Measurements from ENCODE around the gene FAM217B.
"Not testable (repeated sequence)": the region's sequence is repeated elsewhere in the genome, so short reads cannot be mapped to it uniquely, and the experiment has no call there.

FAM217B gene

DNA sequence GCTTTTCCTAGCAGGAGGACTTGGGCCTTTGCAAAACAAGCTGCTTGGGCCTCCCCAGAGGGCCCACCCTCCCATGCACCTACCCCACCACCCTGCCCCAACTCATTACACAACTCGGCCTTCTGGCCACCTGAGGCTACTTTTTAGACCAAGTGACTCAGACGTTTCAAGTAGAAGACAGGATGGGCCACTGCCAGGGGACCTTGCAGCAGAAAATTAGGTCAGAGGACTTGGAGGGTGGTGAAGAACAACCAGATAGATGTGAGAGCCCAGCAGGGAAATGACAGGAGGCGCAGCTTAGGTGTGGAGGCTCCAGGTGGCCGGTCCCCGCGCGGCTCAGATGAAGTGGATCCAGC lies 1.5 kb upstream of the FAM217B start:
- DNase-seq (ENCODE audit: low read depth), result no peak

GRCh38 chr20:59939052-59939878 lies 924 bp upstream of the FAM217B start:
- no peak for DNase-seq (ENCODE audit: low read depth)

DNA sequence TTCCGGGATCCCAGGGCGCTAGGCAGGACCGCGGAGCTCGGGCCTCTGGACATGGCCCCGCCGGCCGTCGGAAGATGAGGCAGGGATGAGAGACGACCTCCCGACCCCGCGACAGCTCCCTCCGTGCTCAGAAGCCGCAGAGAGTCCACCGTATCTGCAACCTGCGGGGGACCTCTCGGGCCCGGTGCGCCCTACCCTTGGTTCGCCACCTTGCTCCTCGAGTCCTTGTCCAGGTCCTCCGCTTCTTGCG lies 385 bp upstream of the FAM217B start:
- DNase-seq (ENCODE audit: low read depth), result no peak

DNA sequence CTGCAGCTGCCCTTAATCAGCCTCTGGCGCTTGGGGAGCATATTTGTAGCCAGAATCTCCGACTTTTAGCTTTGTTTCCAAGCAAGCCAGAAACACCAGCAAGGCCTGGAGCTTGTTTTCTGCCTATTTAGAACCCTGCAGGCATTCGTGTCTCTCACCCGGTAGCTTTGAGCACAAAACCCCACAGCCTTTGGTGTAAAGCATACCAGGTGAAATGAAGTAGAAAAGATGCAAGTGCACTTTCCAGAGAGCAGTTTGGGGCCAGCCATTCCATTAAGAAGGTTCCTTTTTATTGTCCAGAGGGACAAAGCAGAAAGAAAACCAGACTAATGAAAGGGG lies 736 bp downstream of the FAM217B start:
- no peak for DNase-seq (ENCODE audit: low read depth)

GRCh38 chr20:59942245-59942644 lies 2.1 kb downstream of the FAM217B start:
- DNase-seq (ENCODE audit: low read depth), result no peak

DNA sequence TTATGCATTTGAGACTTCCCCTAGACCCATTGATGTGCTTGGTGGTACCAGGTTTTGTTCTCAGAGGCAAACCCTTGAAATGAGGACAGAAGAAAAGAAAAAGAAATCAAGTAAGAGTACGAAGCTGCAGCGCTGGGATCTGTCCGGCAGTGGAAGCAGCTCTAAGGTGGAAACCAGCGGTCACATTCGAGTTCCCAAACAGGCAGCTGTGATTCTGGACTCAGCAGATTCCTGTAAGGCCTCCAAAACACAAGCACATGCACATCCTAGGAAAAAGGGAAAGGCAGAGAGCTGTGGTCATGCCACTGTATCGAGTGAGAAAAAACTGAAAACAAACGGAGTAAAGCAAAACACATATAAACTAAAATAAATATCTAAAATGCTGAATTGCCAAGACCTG lies 4.5 kb downstream of the FAM217B start:
- no peak for DNase-seq (ENCODE audit: low read depth)

- no peak for DNase-seq (ENCODE audit: low read depth)
Measured at GRCh38 chr20:59945175-59945574, 5.0 kb downstream of the FAM217B start.

- DNase-seq (ENCODE audit: low read depth), result no peak
Measured at GRCh38 chr20:59945731-59946130, 5.5 kb downstream of the FAM217B start.

DNA sequence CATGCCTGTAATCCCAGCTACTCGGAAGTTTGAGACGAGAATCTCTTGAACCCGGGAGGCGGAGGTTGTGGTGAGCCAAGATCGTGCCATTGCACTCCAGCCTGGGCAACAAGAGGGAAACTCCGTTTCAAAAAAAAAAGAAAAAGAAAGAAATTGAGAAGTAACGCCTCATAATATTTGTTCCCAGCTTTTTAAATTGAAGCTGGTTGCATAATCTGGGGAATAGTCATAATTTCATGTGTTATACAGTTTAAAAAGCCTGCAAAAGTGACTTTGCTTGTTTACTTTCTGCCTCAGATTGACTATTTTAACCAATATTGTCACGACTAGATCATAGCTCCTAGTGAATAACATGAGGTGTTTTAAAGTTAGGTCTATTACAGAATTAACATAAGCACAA lies 7.2 kb downstream of the FAM217B start:
- no peak for DNase-seq (ENCODE audit: low read depth)

DNA sequence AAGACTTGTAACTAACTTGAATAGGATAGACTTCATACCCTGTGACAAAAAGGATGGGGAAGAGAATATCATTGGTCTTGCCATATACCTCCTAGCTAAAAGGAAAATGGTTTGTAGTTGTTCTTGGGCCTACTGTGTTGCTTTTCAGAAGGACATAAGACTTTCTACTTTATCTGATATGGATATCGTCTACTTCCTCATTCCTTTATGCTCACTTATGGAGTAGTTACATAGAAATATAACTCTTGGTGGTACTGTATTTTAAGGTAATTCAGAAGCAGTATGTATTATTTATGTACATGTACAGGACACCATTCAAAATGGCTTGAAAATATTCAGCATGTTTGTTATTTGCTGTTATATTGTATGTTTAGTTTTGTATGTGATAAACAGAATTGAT lies 8.0 kb downstream of the FAM217B start:
- DNase-seq (ENCODE audit: low read depth), result no peak

GRCh38 chr20:59948828-59949720 lies 8.9 kb downstream of the FAM217B start:
- DNase-seq (ENCODE audit: low read depth), result no peak

GRCh38 chr20:59949911-59950310 lies 9.7 kb downstream of the FAM217B start:
- no peak for DNase-seq (ENCODE audit: low read depth)

DNA sequence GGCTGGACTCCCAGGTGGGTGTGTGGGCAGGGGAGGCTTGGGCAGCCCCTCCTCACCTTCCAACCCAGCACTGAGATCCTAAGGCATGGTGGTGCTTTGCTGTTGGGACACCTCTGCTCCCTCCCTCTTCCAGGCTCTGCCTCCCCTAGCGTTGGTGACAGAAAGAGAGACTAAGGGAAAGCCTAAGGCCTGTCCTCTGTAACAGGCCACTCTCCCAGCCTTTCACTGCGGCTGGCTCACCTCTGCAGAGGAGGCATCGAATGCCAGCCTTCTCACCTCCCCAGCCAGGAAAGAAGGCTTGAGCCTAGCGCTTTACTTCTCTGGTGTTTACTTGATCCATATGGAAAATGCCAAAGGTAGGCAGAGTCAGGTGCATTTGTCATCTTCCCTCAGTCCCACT lies 14.5 kb downstream of the FAM217B start:
- no peak for DNase-seq (ENCODE audit: low read depth)

- DNase-seq (ENCODE audit: low read depth), result no peak
Measured at GRCh38 chr20:59955131-59955796, 15.1 kb downstream of the FAM217B start.

- DNase-seq (ENCODE audit: low read depth), result not testable (repeated sequence)
Measured at GRCh38 chr20:59957568-59957967, 17.4 kb downstream of the FAM217B start.

- DNase-seq (ENCODE audit: low read depth), result no peak
Measured at GRCh38 chr20:59958123-59958522, 17.9 kb downstream of the FAM217B start, which contains the start of gene CDH26. CDH26 (plus strand) TSS chr20:59958423; CDS start chr20:59958727, 304 bp downstream.

- DNase-seq (ENCODE audit: low read depth), result no peak
Measured at GRCh38 chr20:59958626-59959025, 18.4 kb downstream of the FAM217B start.

- DNase-seq (ENCODE audit: low read depth), result no peak
Measured at GRCh38 chr20:59961423-59961822, 21.2 kb downstream of the FAM217B start.

GRCh38 chr20:59962155-59962554 lies 22.0 kb downstream of the FAM217B start:
- DNase-seq (ENCODE audit: low read depth), result no peak

GRCh38 chr20:59966428-59966827 lies 26.2 kb downstream of the FAM217B start:
- no peak for DNase-seq (ENCODE audit: low read depth)

DNA sequence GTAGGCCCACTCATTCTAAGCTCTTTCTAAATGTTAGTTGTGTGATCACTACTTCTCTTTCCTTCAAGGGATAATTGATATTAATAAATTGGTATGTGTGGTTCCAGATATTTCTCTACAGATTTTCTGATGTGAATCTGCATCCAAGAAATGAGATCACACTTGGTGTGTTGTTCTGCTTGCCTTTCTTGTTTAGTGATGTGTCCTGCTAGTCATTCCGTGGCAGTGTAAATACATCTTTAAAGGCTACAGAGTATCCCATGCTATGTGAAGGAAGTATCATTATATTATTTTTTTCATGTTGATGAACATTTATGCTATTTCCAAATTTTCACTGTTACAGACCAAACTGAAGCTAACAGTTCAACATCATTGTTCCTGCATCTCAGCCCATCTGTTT lies 31.2 kb downstream of the FAM217B start:
- DNase-seq (ENCODE audit: low read depth), result no peak

DNA sequence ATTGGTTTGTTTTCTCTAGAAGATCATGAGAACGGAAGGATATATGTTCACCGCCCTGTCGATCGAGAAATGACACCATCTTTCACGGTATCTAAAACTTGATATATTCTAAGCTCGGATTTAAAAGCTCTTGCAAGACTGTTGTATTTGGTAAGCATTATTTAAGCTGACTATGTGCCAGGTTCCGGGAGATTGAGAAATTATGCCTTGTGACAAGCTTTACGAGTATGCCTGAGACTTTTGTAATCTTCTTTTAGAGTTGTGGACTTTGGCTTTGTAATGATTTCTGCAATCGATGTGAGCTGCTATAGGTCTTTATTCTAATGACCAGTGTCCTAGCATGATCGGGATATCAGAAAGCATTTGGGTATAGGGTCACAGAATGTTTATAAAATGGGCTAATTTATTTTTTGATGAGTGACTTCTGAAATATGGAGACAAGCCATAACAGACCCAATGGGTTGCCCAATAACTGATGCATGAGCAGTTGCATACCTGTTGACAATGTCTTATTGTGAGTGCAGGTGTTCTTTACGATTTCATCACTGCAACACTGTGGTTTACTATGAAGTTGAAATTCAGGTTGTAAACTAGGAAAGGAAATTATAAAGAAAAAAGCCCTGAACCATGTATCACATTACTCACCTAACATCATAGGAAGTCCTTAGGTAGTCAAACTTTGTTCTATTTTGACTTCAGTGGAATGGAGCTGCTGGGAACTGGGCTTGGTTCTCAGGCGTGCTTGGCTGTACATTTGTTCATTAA lies 32.0 kb downstream of the FAM217B start:
- DNase-seq (ENCODE audit: low read depth), result no peak

Data from stimulated activated CD8-positive, alpha-beta memory T cell treated with anti-CD3 and anti-CD28 coated beads, Interleukin-4, amount 100 ng/mL, for 24 hours (primary cell).